SK-N-SH treated with all-trans-retinoic acid at 6 μM for 48 hours (cell line): ENCODE results near the gene RFPL1.

Experiments used
- ATAC-seq: fragments of 200-7000 bp; cut with Tn5 transposase; 3 replicates; pipeline ENCODE4 v1.9.1; 2020; ENCODE audit warnings: mild to moderate bottlenecking, moderate library complexity
- ARNTL ChIP-seq: fragments of 450-650 bp; formaldehyde crosslinking; IDR thresholded peaks from 2 replicates; pipeline ENCODE4 v1.5.0; 2020; ENCODE audit warnings: low read depth, mild to moderate bottlenecking, moderate library complexity, borderline replicate concordance
- BACH2 ChIP-seq: fragments of 250-450 bp; sonication (Bioruptor Pico); IDR thresholded peaks from 2 replicates; pipeline ENCODE4 v1.9.0; 2021; ENCODE audit warnings: mild to moderate bottlenecking, borderline replicate concordance
- CREB5 ChIP-seq: fragments of 250-450 bp; sonication (Bioruptor Pico); IDR thresholded peaks from 2 replicates; pipeline ENCODE4 v1.5.1; 2020; ENCODE audit warnings: low read depth, mild to moderate bottlenecking, moderate library complexity
- CSDC2 ChIP-seq: fragments of 250-450 bp; sonication (Bioruptor Pico); IDR thresholded peaks from 2 replicates; pipeline ENCODE4 v1.5.0; 2020; ENCODE audit warnings: mild to moderate bottlenecking, moderate library complexity
- CSRNP3 ChIP-seq: fragments of 250-450 bp; sonication (Bioruptor Pico); IDR thresholded peaks from 2 replicates; pipeline ENCODE4 v1.5.1; 2021; ENCODE audit warnings: mild to moderate bottlenecking, moderate library complexity
- ESRRG ChIP-seq: fragments of 250-450 bp; sonication (Bioruptor Pico); IDR thresholded peaks from 2 replicates; pipeline ENCODE4 v1.6.1; 2021; ENCODE audit warnings: mild to moderate bottlenecking
- GLIS3 ChIP-seq: fragments of 250-450 bp; sonication (Bioruptor Pico); IDR thresholded peaks from 2 replicates; pipeline ENCODE4 v1.5.0; 2020; ENCODE audit warnings: mild to moderate bottlenecking, moderate library complexity
- ISL1 ChIP-seq: fragments of 250-450 bp; sonication (Bioruptor Pico); IDR thresholded peaks from 2 replicates; pipeline ENCODE4 v2.1.2; 2022; ENCODE audit warnings: mild to moderate bottlenecking, moderate library complexity
- OSR1 ChIP-seq: fragments of 250-450 bp; sonication (Bioruptor Pico); IDR thresholded peaks from 2 replicates; pipeline ENCODE4 v1.8.0; 2022; ENCODE audit warnings: moderate library complexity, mild to moderate bottlenecking, inconsistent platforms
- PATZ1 ChIP-seq: fragments of 250-450 bp; sonication (Bioruptor Pico); IDR thresholded peaks from 2 replicates; pipeline ENCODE4 v1.8.0; 2020; ENCODE audit warnings: mild to moderate bottlenecking, moderate library complexity, borderline replicate concordance
- POU6F1 ChIP-seq: fragments of 250-450 bp; sonication (Bioruptor Pico); IDR thresholded peaks from 2 replicates; pipeline ENCODE4 v1.8.0; 2021; ENCODE audit warnings: low read depth, mild to moderate bottlenecking, moderate library complexity, borderline replicate concordance
- PPARA ChIP-seq: fragments of 250-450 bp; sonication (Bioruptor Pico); IDR thresholded peaks from 2 replicates; pipeline ENCODE4 v1.5.0; 2020; ENCODE audit warnings: mild to moderate bottlenecking, borderline replicate concordance
- RARB ChIP-seq: fragments of 250-450 bp; sonication (Bioruptor Pico); IDR thresholded peaks from 2 replicates; pipeline ENCODE4 v1.8.0; 2021; ENCODE audit warnings: mild to moderate bottlenecking, moderate library complexity
- SNAI2 ChIP-seq: fragments of 250-450 bp; sonication (Bioruptor Pico); IDR thresholded peaks from 2 replicates; pipeline ENCODE4 v1.5.0; 2020; ENCODE audit warnings: mild to moderate bottlenecking, moderate library complexity
- TCF4 ChIP-seq: fragments of 250-450 bp; sonication (Bioruptor Pico); IDR thresholded peaks from 2 replicates; pipeline ENCODE4 v1.8.0; 2021; ENCODE audit warnings: mild to moderate bottlenecking, moderate library complexity, borderline replicate concordance
- TOX ChIP-seq: fragments of 250-450 bp; sonication (Bioruptor Pico); IDR thresholded peaks from 2 replicates; pipeline ENCODE4 v1.8.0; 2021; ENCODE audit warnings: mild to moderate bottlenecking, moderate library complexity, borderline replicate concordance
- ZC3H10 ChIP-seq: fragments of 250-450 bp; sonication (Bioruptor Pico); IDR thresholded peaks from 2 replicates; pipeline ENCODE4 v1.5.1; 2021; ENCODE audit warnings: mild to moderate bottlenecking, moderate library complexity
- ZFP3 ChIP-seq: fragments of 250-450 bp; sonication (Bioruptor Pico); IDR thresholded peaks from 2 replicates; pipeline ENCODE4 v1.5.0; 2020; ENCODE audit warnings: mild to moderate bottlenecking, moderate library complexity
- ZFP30 ChIP-seq: fragments of 450-650 bp; formaldehyde crosslinking; IDR thresholded peaks from 2 replicates; pipeline ENCODE4 v1.5.0; 2022; ENCODE audit warnings: mild to moderate bottlenecking, moderate library complexity
- ZNF565 ChIP-seq: fragments of 450-650 bp; formaldehyde crosslinking; conservative IDR thresholded peaks from 2 replicates; pipeline ENCODE4 v1.5.0; 2020; ENCODE audit warnings: low read depth, mild to moderate bottlenecking, moderate library complexity
- ZNF8 ChIP-seq: fragments of 450-650 bp; formaldehyde crosslinking; IDR thresholded peaks from 2 replicates; pipeline ENCODE4 v1.5.0; 2020; ENCODE audit warnings: mild to moderate bottlenecking, moderate library complexity

RFPL1 gene

GRCh38 chr22:29449296-29449875 lies 11.0 kb downstream of the RFPL1 start (continued):
- TF ChIP-seq ISL1: no peak
- no peak for TF ChIP-seq ARNTL (CRISPR knock-in tag)
- TF ChIP-seq GLIS3 (CRISPR knock-in tag): no peak
- TF ChIP-seq PATZ1 (CRISPR knock-in tag): no peak

GRCh38 chr22:29450222-29450621 lies 11.8 kb downstream of the RFPL1 start:
- TF ChIP-seq PPARA (CRISPR knock-in tag) (no peak), BACH2 (CRISPR knock-in tag) (no peak), CSDC2 (CRISPR knock-in tag) (no peak)
- no peak for ATAC-seq

GRCh38 chr22:29451863-29452262 lies 13.5 kb downstream of the RFPL1 start:
- no peak for ATAC-seq
- TF ChIP-seq RARB: no peak
- TF ChIP-seq ZC3H10 (CRISPR knock-in tag): no peak
- no peak for TF ChIP-seq TCF4 (CRISPR knock-in tag)
- no peak for TF ChIP-seq TOX (CRISPR knock-in tag)
- no peak for TF ChIP-seq ISL1
- no peak for TF ChIP-seq OSR1 (CRISPR knock-in tag)
- TF ChIP-seq ZFP3 (CRISPR knock-in tag): no peak
- TF ChIP-seq PPARA (CRISPR knock-in tag): no peak
- no peak for TF ChIP-seq BACH2 (CRISPR knock-in tag)
- TF ChIP-seq CSDC2 (CRISPR knock-in tag): no peak
- no peak for TF ChIP-seq SNAI2 (CRISPR knock-in tag)
- no peak for TF ChIP-seq PATZ1 (CRISPR knock-in tag)
- TF ChIP-seq ESRRG: no peak
- TF ChIP-seq ZNF565 (CRISPR knock-in tag): no peak

- no peak for TF ChIP-seq ZFP30 (CRISPR knock-in tag)
- no peak for TF ChIP-seq POU6F1 (CRISPR knock-in tag)
- no peak for TF ChIP-seq CSRNP3 (CRISPR knock-in tag)
- TF ChIP-seq CREB5 (CRISPR knock-in tag): no peak
- no peak for TF ChIP-seq PPARA (CRISPR knock-in tag)
- TF ChIP-seq ZNF8: no peak
- no peak for TF ChIP-seq BACH2 (CRISPR knock-in tag)
- ATAC-seq: no peak
Observed at GRCh38 chr22:29454276-29454675, 15.9 kb downstream of the RFPL1 start.
